GM18505 (cell line): ENCODE results near the gene GRIK1.

ENCODE experiments used
- ATAC-seq: cut with Tn5 transposase; IDR thresholded peaks from one replicate; pipeline ENCODE4 v1.9.1; 2021; ENCODE audit not compliant: unreplicated experiment
- POLR2A ChIP-seq: IDR thresholded peaks from 4 replicates; pipeline ENCODE4 v1.6.1; 2011; ENCODE audit warnings: borderline replicate concordance; ENCODE audit not compliant: insufficient read depth, insufficient read length; ENCODE audit errors: extremely low read depth

The GRIK1 gene

GRCh38 chr21:29726044-29726443 is 213.8 kb downstream of the GRIK1 start:
- TF ChIP-seq POLR2A: no peak
- no peak for ATAC-seq

- TF ChIP-seq POLR2A: no peak
- no peak for ATAC-seq
Measured at GRCh38 chr21:29725025-29725736, 214.6 kb downstream of the GRIK1 start.

- no peak for ATAC-seq
- no peak for TF ChIP-seq POLR2A
Measured at GRCh38 chr21:29721964-29722363, 217.8 kb downstream of the GRIK1 start.

GRCh38 chr21:29721221-29721620 is 218.6 kb downstream of the GRIK1 start:
- no peak for ATAC-seq
- no peak for TF ChIP-seq POLR2A

- ATAC-seq: no peak
- TF ChIP-seq POLR2A: no peak
Measured at GRCh38 chr21:29719521-29719920, 220.3 kb downstream of the GRIK1 start.

- no peak for TF ChIP-seq POLR2A
- ATAC-seq: no peak
Measured at GRCh38 chr21:29718081-29718815, 221.5 kb downstream of the GRIK1 start.

GRCh38 chr21:29717659-29718058 is 222.1 kb downstream of the GRIK1 start:
- no peak for ATAC-seq

GRCh38 chr21:29716753-29717152 is 223.0 kb downstream of the GRIK1 start:
- ATAC-seq: no peak
- TF ChIP-seq POLR2A: no peak

More at GRCh38 chr21:29717659-29718058, 222.1 kb downstream of the GRIK1 start:
- TF ChIP-seq POLR2A: no peak

GRCh38 chr21:29715089-29715488 is 224.7 kb downstream of the GRIK1 start:
- no peak for ATAC-seq
- no peak for TF ChIP-seq POLR2A

GRCh38 chr21:29712818-29713217 is 227.0 kb downstream of the GRIK1 start:
- no peak for ATAC-seq
- TF ChIP-seq POLR2A: no peak

GRCh38 chr21:29711236-29711635 is 228.6 kb downstream of the GRIK1 start:
- no peak for TF ChIP-seq POLR2A
- ATAC-seq: no peak

- no peak for TF ChIP-seq POLR2A
- no peak for ATAC-seq
Measured at GRCh38 chr21:29710498-29710897, 229.3 kb downstream of the GRIK1 start.

- no peak for ATAC-seq
Measured at GRCh38 chr21:29708401-29708800, 231.4 kb downstream of the GRIK1 start.

GRCh38 chr21:29704719-29705118 is 235.1 kb downstream of the GRIK1 start:
- ATAC-seq: no peak

More at GRCh38 chr21:29708401-29708800, 231.4 kb downstream of the GRIK1 start:
- TF ChIP-seq POLR2A: no peak

More at GRCh38 chr21:29704719-29705118, 235.1 kb downstream of the GRIK1 start:
- no peak for TF ChIP-seq POLR2A
